ENCODE data around the gene BRINP1. TPM values are rescaled to one million over a fixed set of nuclear protein-coding genes. Genes with fewer than 3 reads are reported as not detected.

Gene BRINP1
- polyA plus RNA-seq, 1 donor from 2014 or later: not detected

DNA sequence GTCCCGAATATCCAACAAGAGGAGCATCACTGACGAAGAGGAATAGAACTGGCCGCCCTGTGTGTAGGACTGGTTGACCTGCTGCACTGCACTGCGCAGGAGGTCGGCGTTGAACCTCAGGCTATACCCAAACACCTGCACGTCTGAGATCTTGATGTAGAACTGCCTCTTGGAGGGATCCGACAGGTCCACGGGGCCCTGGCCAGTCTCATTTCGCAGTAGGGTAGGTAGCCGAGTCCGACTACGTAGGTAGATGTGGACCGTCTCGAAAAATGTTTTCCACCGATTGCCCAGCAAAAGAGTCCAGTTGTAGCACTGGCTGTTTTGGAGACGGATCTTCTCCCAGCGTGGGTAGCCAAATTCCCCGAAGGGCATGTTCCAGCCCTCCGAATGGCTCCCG, 202.0 kb downstream of the BRINP1 start:
- Mint-ChIP-seq H3K27me3 (peaks cover 4% of the 10 kb centered on the region), H3K27ac (no peak overlapping the region), H3K36me3 (no peaks in the 10 kb centered on the region), H3K4me3 (no peak overlapping the region), H3K4me1 (peaks cover 0 to 2% (median 0%) of the 10 kb centered on the region in 3 donors), H3K9me3 (peaks cover 0 to 4% (median 0%) of the 10 kb centered on the region in 3 donors)

- Mint-ChIP-seq H3K27ac (no peak overlapping the region), H3K36me3 (no peaks in the 10 kb centered on the region)
Measured at GRCh38 chr9:119166096-119166495, 203.1 kb downstream of the BRINP1 start.

DNA sequence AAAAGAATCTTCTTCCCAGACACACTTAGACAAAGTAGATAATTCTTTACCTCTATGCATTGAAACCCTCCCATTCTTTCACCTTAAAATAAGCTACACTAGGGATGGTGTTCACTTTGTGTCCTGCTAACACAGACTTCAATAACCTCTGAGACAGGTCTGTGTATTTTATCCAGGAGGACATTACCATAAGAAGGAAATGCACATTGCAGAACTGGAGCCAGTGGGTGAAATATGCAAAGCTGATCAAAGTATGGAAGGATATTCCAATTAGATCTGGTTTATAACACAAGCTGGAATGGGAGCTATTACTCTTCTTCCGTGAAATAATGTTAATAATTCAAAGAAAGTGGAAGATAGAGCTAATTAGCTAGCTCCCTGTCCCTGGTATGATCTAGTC, 204.1 kb downstream of the BRINP1 start:
- Mint-ChIP-seq H3K36me3 (no peaks in the 10 kb centered on the region), H3K4me1 (peaks cover 0 to 2% (median 0%) of the 10 kb centered on the region in 3 donors), H3K9me3 (peaks cover 0 to 4% (median 2%) of the 10 kb centered on the region in 3 donors), H3K27me3 (peaks cover 4% of the 10 kb centered on the region), H3K27ac (no peak overlapping the region), H3K4me3 (no peak overlapping the region)

More at GRCh38 chr9:119166096-119166495, 203.1 kb downstream of the BRINP1 start:
- Mint-ChIP-seq H3K4me1 (peaks cover 0 to 2% (median 0%) of the 10 kb centered on the region in 3 donors), H3K4me3 (no peak overlapping the region), H3K9me3 (peaks cover 0 to 4% (median 2%) of the 10 kb centered on the region in 3 donors), H3K27me3 (peaks cover 4% of the 10 kb centered on the region)

DNA sequence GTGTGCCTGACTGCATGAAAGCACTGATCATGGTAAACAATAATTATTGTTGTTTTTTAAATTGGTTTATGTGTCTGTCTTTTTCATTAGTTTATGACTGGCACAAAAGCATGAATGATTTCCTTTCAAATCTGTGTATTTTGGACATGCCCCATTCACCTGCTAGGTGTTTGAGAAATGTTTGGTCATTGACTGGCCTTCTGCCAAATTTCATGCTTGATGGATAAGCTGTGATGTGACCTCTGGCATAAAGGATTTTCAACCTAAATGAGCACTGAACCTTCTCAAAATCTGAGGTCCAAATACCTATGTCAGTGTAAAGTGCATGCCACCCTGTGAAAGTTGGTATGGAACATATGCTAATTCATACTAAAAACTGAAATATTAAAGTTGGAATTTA, 204.5 kb downstream of the BRINP1 start:
- Mint-ChIP-seq H3K4me3 (no peak overlapping the region), H3K4me1 (peaks cover 0 to 2% (median 0%) of the 10 kb centered on the region in 3 donors), H3K27ac (no peak overlapping the region), H3K9me3 (peaks cover 0 to 4% (median 2%) of the 10 kb centered on the region in 3 donors), H3K36me3 (no peaks in the 10 kb centered on the region), H3K27me3 (peaks cover 4% of the 10 kb centered on the region)

GRCh38 chr9:119160551-119160950, 208.7 kb downstream of the BRINP1 start:
- H3K4me1 Mint-ChIP-seq: no peaks in the 10 kb centered on the region
- peaks cover 2 to 3% (median 2%) of the 10 kb centered on the region in 3 donors for H3K9me3 Mint-ChIP-seq
- H3K27me3 Mint-ChIP-seq: no peaks in the 10 kb centered on the region
- H3K4me3 Mint-ChIP-seq: no peak overlapping the region
- no peak overlapping the region for H3K27ac Mint-ChIP-seq
- H3K36me3 Mint-ChIP-seq: peaks cover 2% of the 10 kb centered on the region

DNA sequence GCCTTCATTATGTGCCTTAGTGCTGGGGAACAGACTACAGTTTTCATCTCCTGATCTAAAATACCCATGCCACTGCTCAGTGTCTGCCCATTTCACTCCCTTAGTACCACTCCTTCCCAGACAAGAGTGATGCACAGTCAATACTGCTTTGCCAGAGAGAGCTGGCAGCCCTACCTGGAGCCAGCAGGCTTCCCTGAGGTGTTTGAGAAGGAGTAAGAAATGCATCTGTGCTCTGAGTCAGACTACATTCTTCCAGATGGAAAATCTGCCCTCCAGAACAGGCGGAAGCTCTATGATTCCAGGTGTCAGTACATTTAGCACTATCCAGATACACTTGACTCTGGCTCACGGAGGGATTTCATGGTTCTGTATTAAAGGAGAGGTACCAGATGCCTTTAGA, 209.8 kb downstream of the BRINP1 start:
- Mint-ChIP-seq H3K27ac (no peak overlapping the region), H3K36me3 (peaks cover 2% of the 10 kb centered on the region), H3K4me3 (no peak overlapping the region), H3K27me3 (no peaks in the 10 kb centered on the region), H3K9me3 (peaks cover 2 to 3% (median 2%) of the 10 kb centered on the region in 3 donors), H3K4me1 (no peaks in the 10 kb centered on the region)

DNA sequence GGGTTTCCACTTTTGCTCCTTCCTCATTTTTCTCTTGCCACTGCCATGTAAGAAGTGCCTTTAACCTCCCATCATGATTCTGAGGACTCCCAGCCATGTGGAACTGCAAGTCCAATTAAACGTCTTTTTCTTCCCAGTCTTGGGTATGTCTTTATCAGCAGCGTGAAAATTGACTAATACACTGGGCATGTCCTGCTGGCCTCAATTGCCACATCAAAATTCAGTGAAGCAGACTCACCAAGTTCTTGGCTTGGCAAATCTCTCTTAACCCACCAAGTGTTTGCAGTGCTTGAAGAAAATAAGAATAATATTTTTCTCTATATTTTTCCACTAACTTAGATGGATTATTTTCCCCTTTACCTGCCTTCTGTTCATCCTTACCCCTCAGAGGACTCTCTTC, 212.0 kb downstream of the BRINP1 start:
- H3K9me3 Mint-ChIP-seq: peaks cover 0 to 3% (median 2%) of the 10 kb centered on the region in 3 donors
- no peak overlapping the region for H3K27ac Mint-ChIP-seq
- H3K36me3 Mint-ChIP-seq: peaks cover 2% of the 10 kb centered on the region
- H3K27me3 Mint-ChIP-seq: no peaks in the 10 kb centered on the region
- H3K4me3 Mint-ChIP-seq: no peak overlapping the region
- H3K4me1 Mint-ChIP-seq: no peaks in the 10 kb centered on the region

DNA sequence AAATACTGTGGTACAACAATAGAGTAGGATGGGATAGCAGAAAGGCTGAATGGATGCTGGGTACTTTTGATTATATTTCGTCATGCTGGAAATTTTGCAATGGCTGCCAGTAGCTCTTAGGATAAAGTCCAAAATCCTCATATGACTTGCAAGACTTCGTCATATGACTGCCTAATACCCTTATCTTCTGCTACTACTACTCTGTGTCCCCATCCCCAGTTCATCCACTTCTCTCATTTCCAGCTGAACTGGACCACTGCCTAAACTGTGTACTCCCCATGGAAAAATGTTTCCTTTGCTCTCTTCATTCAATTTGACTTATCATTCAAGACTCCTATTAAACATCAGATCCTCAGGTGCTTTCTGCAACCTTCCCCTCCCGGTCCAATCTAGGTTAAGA, 212.9 kb downstream of the BRINP1 start:
- Mint-ChIP-seq H3K27ac (no peak overlapping the region), H3K9me3 (peaks cover 0 to 3% (median 0%) of the 10 kb centered on the region in 3 donors), H3K36me3 (peaks cover 2% of the 10 kb centered on the region), H3K4me3 (no peak overlapping the region), H3K27me3 (no peaks in the 10 kb centered on the region), H3K4me1 (no peaks in the 10 kb centered on the region)

- H3K27me3 Mint-ChIP-seq: no peaks in the 10 kb centered on the region
Measured at GRCh38 chr9:119154527-119154926, 214.7 kb downstream of the BRINP1 start.

DNA sequence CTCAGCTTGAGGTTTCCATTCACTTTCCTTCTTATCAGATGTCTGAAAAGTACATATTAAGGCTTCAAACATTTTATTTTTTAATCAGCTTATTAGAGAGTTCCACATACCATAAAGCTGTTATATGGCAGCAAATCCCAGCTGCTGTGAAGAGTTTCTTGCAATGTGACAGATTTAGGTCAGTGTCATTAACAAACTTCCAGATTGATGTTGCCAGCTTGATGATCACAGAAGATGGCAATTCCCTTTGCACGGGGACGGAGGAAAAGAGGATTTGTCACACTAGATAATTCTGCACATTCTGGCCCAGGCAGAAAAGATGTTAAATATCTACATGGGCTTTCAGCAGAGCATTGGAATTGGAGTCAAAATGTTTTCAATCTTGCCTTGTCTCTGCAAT, 215.8 kb downstream of the BRINP1 start:
- peaks cover 0 to 3% (median 0%) of the 10 kb centered on the region in 3 donors for H3K9me3 Mint-ChIP-seq
- H3K4me3 Mint-ChIP-seq: no peak overlapping the region
- H3K4me1 Mint-ChIP-seq: no peaks in the 10 kb centered on the region
- no peaks in the 10 kb centered on the region for H3K27me3 Mint-ChIP-seq
- peaks cover 2% of the 10 kb centered on the region for H3K36me3 Mint-ChIP-seq
- no peak overlapping the region for H3K27ac Mint-ChIP-seq

More at GRCh38 chr9:119154527-119154926, 214.7 kb downstream of the BRINP1 start:
- peaks cover 0 to 3% (median 0%) of the 10 kb centered on the region in 3 donors for H3K9me3 Mint-ChIP-seq
- no peak overlapping the region for H3K4me3 Mint-ChIP-seq
- no peak overlapping the region for H3K27ac Mint-ChIP-seq
- peaks cover 2% of the 10 kb centered on the region for H3K36me3 Mint-ChIP-seq
- H3K4me1 Mint-ChIP-seq: no peaks in the 10 kb centered on the region

- Mint-ChIP-seq H3K36me3 (no peaks in the 10 kb centered on the region), H3K9me3 (no peaks in the 10 kb centered on the region), H3K27me3 (peaks cover 1% of the 10 kb centered on the region), H3K4me1 (no peaks in the 10 kb centered on the region), H3K27ac (no peak overlapping the region), H3K4me3 (no peak overlapping the region)
Measured at GRCh38 chr9:119148855-119149254, 220.4 kb downstream of the BRINP1 start.

GRCh38 chr9:119137479-119137878, 231.8 kb downstream of the BRINP1 start:
- H3K36me3 Mint-ChIP-seq: no peaks in the 10 kb centered on the region
- H3K27me3 Mint-ChIP-seq: no peaks in the 10 kb centered on the region
- H3K4me3 Mint-ChIP-seq: no peak overlapping the region
- no peaks in the 10 kb centered on the region for H3K4me1 Mint-ChIP-seq
- peaks cover 4 to 9% (median 4%) of the 10 kb centered on the region in 3 donors for H3K9me3 Mint-ChIP-seq
- H3K27ac Mint-ChIP-seq: no peak overlapping the region

GRCh38 chr9:119126040-119126439, 243.2 kb downstream of the BRINP1 start:
- no peaks in the 10 kb centered on the region for H3K4me1 Mint-ChIP-seq
- no peaks in the 10 kb centered on the region for H3K27me3 Mint-ChIP-seq
- H3K9me3 Mint-ChIP-seq: peaks cover 0 to 2% (median 0%) of the 10 kb centered on the region in 3 donors
- peaks cover 2% of the 10 kb centered on the region for H3K36me3 Mint-ChIP-seq
- H3K4me3 Mint-ChIP-seq: no peak overlapping the region
- H3K27ac Mint-ChIP-seq: no peak overlapping the region

DNA sequence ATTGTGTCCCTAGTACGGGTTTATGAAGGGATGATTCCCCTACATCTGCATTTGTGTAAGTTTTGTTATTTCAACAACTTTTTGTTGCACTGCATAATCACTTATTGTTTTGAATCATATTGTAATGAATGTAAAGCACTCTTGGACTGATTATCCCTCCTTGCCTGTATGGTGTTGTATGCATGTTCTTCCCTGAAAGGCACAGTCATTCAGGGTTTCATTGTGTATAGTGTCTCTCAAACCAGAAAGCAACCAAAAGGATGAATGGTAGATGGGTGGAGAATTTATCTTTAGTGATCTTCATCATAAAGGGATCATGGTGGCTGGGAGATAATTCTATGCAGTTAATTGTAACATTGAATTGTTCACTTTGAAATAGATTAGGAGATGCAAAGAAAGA, 247.3 kb downstream of the BRINP1 start:
- no peaks in the 10 kb centered on the region for H3K36me3 Mint-ChIP-seq
- H3K27me3 Mint-ChIP-seq: no peaks in the 10 kb centered on the region
- H3K27ac Mint-ChIP-seq: no peak overlapping the region
- no peak overlapping the region for H3K4me3 Mint-ChIP-seq
- H3K4me1 Mint-ChIP-seq: no peaks in the 10 kb centered on the region
- peaks cover 0 to 2% (median 0%) of the 10 kb centered on the region in 3 donors for H3K9me3 Mint-ChIP-seq

- Mint-ChIP-seq H3K27me3 (no peaks in the 10 kb centered on the region), H3K27ac (no peak overlapping the region), H3K4me1 (no peaks in the 10 kb centered on the region), H3K36me3 (no peaks in the 10 kb centered on the region), H3K9me3 (peaks cover 0 to 3% (median 0%) of the 10 kb centered on the region in 3 donors), H3K4me3 (no peak overlapping the region)
Measured at GRCh38 chr9:119117409-119117808, 251.8 kb downstream of the BRINP1 start.

Measured in IgD-negative memory B cell (primary cell).